ENCODE results near the gene SDHA. TPM values are rescaled to one million over a fixed set of nuclear protein-coding genes. Genes with fewer than 3 reads are reported as not detected.

The SDHA gene
- total RNA-seq, 3 donors from 2014 or later: 71.1 to 80.6 (median 79.5) TPM

- no peak for DNase-seq (ENCODE audit: low spot score in 2 of 2)
- H3K4me3 ChIP-seq: no peak overlapping the region
- H3K36me3 ChIP-seq: no peaks in the 10 kb centered on the region
- no peaks in the 10 kb centered on the region for H3K27me3 ChIP-seq
- TF ChIP-seq POLR2A (IDR thresholded peaks at IDR 0.05) (no peak), CTCF (IDR thresholded peaks at IDR 0.05) (no peak), POLR2AphosphoS5 (IDR thresholded peaks at IDR 0.05) (no peak)
- no peaks in the 10 kb centered on the region for H3K9me3 ChIP-seq
- H3K4me1 ChIP-seq: no peaks in the 10 kb centered on the region
- H3K27ac ChIP-seq: no peak overlapping the region
- intact Hi-C loops (cut with DNase I; ENCODE audit: low total_unique reads): no loop called here
These were observed 36.6 kb upstream of the SDHA start for GRCh38 chr5:181566-181965.

- Histone ChIP-seq H3K4me1 (no peaks in the 10 kb centered on the region), H3K27me3 (no peaks in the 10 kb centered on the region), H3K27ac (no peak overlapping the region), H3K4me3 (no peak overlapping the region), H3K9me3 (no peaks in the 10 kb centered on the region), H3K36me3 (no peaks in the 10 kb centered on the region)
- intact Hi-C loops (cut with DNase I; ENCODE audit: low total_unique reads): no loop called here
- TF ChIP-seq POLR2AphosphoS5 (IDR thresholded peaks at IDR 0.05) (no peak), CTCF (IDR thresholded peaks at IDR 0.05) (no peak), POLR2A (IDR thresholded peaks at IDR 0.05) (no peak)
- no peak for DNase-seq (ENCODE audit: low spot score in 2 of 2)
These were observed 36.0 kb upstream of the SDHA start for GRCh38 chr5:182126-182525.

- intact Hi-C loops (cut with DNase I; ENCODE audit: low total_unique reads): no loop called here
- no peak for DNase-seq (ENCODE audit: low spot score in 2 of 2)
- H3K27ac ChIP-seq: no peak overlapping the region
These were observed 33.6 kb upstream of the SDHA start for GRCh38 chr5:184471-184870.

GRCh38 chr5:185095-186070, 32.7 kb upstream of the SDHA start:
- Histone ChIP-seq H3K27me3 (no peaks in the 10 kb centered on the region), H3K4me1 (no peaks in the 10 kb centered on the region), H3K4me3 (no peak overlapping the region), H3K36me3 (no peaks in the 10 kb centered on the region), H3K9me3 (no peaks in the 10 kb centered on the region), H3K27ac (no peak overlapping the region)
- no peak for DNase-seq (ENCODE audit: low spot score in 2 of 2)
- TF ChIP-seq CTCF (IDR thresholded peaks at IDR 0.05) (no peak), POLR2A (IDR thresholded peaks at IDR 0.05) (no peak), POLR2AphosphoS5 (IDR thresholded peaks at IDR 0.05) (no peak)
- intact Hi-C loops (cut with DNase I; ENCODE audit: low total_unique reads): no loop called here

More at GRCh38 chr5:184471-184870, 33.6 kb upstream of the SDHA start:
- no peak for TF ChIP-seq POLR2A (IDR thresholded peaks at IDR 0.05)
- no peak for TF ChIP-seq CTCF (IDR thresholded peaks at IDR 0.05)
- no peak for TF ChIP-seq POLR2AphosphoS5 (IDR thresholded peaks at IDR 0.05)
- no peaks in the 10 kb centered on the region for H3K36me3 ChIP-seq
- H3K27me3 ChIP-seq: no peaks in the 10 kb centered on the region
- no peaks in the 10 kb centered on the region for H3K9me3 ChIP-seq
- no peaks in the 10 kb centered on the region for H3K4me1 ChIP-seq
- no peak overlapping the region for H3K4me3 ChIP-seq
